Suprapubic skin (tissue), 4 donors: ENCODE results near the gene KRT8.

Experiments
- CTCF ChIP-seq, 2 donors: fragments of 200-600 bp in 1 of 2; fragments of 450-650 bp in 1 of 2; sonication (generic) in 1 of 2; IDR thresholded peaks; one replicate each; pipeline ENCODE4 v1.5.1; 2016 to 2019; ENCODE audit warnings: antibody characterized with exemption in 2 of 2, mild to moderate bottlenecking in 1 of 2, moderate library complexity in 1 of 2
- POLR2A ChIP-seq, 2 donors: fragments of 450-650 bp; IDR thresholded peaks; one replicate each; pipeline ENCODE4 v1.6.1; 2017; ENCODE audit warnings: antibody characterized with exemption in 2 of 2, mild to moderate bottlenecking in 2 of 2, moderate library complexity in 2 of 2
- POLR2AphosphoS5 ChIP-seq, 3 donors: sonication (generic); formaldehyde crosslinking; IDR thresholded peaks; one replicate each; pipeline ENCODE4 v1.6.1; 2017; ENCODE audit warnings: antibody characterized with exemption in 3 of 3

GRCh38 chr12:52926596-52927234 lies 21.8 kb upstream of the KRT8 start:
- TF ChIP-seq POLR2A (IDR thresholded peaks at IDR 0.05): no peak
- TF ChIP-seq CTCF (IDR thresholded peaks at IDR 0.05): no peak
- TF ChIP-seq POLR2AphosphoS5 (IDR thresholded peaks at IDR 0.05): no peak
